HG03095 (cell line): ENCODE results near the gene IL22RA1.

Experiments used
- ATAC-seq: cut with Tn5 transposase; IDR thresholded peaks from one replicate; pipeline ENCODE4 v1.9.1; 2021; ENCODE audit warnings: moderate library complexity; ENCODE audit not compliant: unreplicated experiment

IL22RA1 gene

GRCh38 chr1:24118410-24119242 lies 24.3 kb downstream of the IL22RA1 start:
- no peak for ATAC-seq

GRCh38 chr1:24117722-24118409 lies 25.1 kb downstream of the IL22RA1 start:
- ATAC-seq, result no peak

GRCh38 chr1:24117132-24117531 lies 25.8 kb downstream of the IL22RA1 start:
- no peak for ATAC-seq

- no peak for ATAC-seq
Observed at GRCh38 chr1:24114753-24115152, 28.2 kb downstream of the IL22RA1 start.

DNA sequence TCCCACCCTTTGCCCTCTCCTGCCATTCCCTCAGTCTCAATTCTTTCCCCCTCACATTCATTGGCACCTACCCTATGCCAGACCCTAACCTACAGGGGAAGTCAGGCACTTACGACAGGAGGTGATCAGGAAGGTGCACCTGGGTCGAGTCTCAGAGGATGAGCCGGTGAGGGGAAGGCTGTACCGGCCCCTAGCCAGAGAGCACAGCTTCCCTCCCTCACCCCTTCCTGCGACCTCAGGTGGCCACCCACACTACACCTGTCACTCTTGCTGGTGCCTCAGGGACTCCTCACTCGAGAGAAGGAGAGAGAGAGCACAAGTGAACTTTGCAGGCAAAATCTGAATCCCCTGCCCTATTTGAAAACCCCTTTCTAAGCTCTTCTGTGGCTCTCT lies 29.3 kb downstream of the IL22RA1 start:
- no peak for ATAC-seq

DNA sequence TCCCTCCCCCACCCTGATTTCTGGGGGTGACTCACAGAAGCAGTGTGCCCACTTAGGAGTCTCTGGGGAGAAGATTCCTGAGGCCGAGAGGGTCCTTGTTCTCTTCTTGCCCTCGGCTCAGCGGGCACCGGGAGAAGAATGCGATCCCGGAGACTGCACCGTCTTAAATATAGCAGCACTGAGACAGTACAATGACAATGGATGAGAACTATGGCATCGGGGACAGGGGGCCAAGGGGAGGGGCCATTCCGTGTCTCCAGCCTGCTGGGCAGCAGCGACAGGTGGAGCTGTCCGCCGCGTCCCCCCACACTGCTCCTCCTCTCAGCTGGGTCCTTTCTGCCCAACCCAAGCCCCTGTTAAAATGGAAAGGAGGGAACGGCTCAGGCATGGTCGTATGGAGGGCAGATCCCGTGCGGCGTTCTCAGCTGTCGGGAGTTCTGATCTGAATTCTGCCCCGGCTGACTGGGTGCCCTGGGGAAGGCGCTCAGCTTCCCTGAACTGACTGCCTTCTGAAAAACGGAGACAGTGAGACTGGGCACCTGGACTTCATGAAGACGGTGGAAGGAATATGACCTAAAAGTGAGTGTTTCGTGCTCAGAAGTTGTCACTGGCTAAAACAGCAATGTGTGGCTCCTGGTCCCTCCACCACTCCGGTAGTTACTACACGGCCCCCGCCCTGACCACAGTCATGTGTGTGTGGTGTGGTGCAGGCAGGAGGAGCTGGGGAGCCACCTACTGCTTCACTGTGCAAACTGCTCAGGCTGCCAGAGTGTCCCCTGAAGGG lies 30.8 kb downstream of the IL22RA1 start, which contains the start of gene MYOM3:
Gene MYOM3 (minus strand): TSS at position 140 of the 784 bp plus-strand sequence. CDS start 3,499 bp downstream, outside the sequence.
- no peak for ATAC-seq

- no peak for ATAC-seq
Observed at GRCh38 chr1:24111262-24111995, 31.5 kb downstream of the IL22RA1 start.

- no peak for ATAC-seq
Observed at GRCh38 chr1:24110642-24111261, 32.2 kb downstream of the IL22RA1 start.

DNA sequence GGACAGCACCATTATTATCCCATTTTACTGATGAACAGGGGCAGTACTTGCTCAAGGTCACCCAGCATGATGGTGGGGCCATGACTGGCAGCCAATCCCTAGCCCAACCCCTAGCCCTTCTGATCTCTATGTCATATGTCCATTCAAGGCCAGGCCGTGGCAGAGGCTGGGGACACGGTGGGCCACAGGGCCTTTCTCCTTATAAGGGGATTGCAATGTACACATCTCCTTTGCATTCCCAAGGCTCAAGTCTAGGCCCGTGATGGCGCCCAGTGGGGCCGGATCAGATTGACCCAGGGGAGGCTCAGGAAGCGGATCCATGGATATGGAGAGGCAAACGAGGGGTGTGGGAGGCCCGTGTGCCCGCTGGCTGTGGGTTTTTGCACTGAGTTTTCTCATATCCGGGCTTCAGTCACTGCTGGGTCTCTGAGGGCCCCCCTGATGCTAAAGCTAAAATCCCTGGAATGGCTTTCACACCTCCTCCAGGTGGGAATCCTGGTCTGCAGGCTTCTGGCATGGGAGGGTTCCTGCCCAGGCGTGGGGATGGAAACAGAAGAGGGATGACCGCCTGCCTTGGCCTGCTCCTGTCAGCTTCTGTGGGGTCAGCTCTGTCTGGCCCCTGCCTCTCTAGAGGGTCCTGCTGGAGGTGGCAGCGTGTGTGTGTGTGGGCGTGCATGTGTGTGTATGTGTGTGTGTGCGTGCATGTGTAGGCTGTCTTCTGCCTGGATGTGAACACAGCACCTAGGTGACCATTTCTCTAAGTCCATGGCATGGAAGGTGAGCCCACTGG lies 33.1 kb downstream of the IL22RA1 start:
- no peak for ATAC-seq

DNA sequence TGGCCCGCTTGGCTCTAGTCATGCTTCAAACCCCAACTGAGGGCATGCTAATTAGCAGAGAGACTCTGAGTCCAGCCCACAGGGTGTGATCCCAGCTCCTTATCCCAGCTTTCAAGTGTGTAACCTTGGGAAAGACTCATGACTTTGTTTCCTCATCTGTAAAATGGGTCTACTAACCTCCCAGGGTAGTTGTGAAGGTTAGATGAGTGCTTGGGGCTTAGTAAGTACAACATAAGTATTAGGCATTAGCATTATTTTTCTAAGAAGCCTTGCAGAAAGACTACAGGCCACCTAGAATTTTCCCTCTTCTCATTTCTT lies 33.8 kb downstream of the IL22RA1 start:
- no peak for ATAC-seq

GRCh38 chr1:24108334-24109165 lies 34.4 kb downstream of the IL22RA1 start:
- no peak for ATAC-seq

DNA sequence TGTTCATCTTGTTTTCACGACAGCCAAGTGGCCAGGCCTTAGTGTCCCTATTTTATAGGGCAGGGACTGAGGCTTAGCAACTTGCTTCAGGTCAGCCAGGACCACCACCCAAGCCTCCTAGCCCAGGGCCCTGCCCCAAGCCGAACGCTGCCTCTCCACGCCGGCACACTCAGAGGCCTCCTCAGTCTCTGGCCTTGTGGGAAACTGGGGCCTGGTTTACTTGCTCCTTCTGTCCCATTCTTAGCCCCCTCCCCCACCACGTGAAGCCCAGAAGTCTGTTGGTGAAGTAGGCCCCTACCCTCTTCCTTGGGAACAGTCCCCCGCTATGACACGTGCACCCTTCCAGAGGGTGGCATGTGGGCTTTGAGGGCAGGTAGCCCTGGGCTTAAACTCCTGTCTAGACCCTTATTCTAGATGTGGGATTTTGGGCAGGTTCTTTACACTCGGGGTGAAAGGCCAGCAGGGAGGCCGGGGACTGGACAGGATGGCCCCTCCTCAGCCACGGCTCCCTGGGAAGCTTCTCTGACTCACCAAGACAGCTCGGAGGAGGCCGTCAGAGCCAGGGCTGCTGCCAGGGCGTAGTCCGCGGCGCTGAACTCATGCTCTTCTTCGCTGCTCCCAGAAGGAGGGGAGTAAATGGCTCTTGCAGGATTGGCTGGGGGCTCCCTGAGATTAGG lies 35.3 kb downstream of the IL22RA1 start:
- no peak for ATAC-seq

GRCh38 chr1:24105368-24106160 lies 37.4 kb downstream of the IL22RA1 start:
- no peak for ATAC-seq

DNA sequence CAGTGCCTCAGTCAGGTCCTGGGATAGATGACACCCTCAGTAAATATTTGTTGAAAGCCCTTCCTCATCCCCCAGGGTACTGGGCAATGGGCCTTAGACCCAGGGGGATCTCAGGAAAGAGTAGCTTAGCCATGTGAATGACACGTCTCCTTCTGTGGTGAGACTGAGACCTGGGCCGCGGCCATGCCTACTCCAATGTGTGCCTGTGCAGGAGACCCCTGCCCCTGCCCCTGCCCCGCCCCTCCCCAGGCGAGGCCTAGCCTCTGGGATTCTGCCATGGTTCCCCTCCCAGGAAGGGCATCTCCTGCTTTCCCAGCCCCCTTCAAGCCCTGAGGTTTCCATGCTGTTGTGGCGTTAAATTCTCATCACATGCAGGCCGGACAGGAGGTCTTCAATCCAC lies 38.1 kb downstream of the IL22RA1 start:
- ATAC-seq, result no peak

DNA sequence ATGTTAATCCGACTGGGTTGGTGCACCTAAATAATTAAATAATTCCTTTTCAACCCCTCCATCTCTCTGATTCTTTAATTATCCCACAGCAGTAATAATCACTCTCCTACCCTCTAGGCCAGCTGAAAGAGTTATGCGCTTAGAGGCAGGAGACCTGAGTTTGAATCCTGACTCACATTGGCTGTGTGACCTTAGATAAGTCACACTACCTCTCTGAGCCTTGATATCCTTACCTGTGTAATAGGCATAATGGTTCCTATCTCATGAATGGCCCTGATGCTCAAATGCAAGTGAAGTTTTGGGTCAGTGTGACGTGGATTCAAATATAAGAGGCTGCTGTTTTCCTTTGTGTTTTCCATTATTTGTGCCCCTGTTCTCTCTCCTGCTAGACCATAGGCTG lies 39.1 kb downstream of the IL22RA1 start:
- ATAC-seq, result no peak

GRCh38 chr1:24103408-24103807 lies 39.5 kb downstream of the IL22RA1 start:
- ATAC-seq, result no peak

DNA sequence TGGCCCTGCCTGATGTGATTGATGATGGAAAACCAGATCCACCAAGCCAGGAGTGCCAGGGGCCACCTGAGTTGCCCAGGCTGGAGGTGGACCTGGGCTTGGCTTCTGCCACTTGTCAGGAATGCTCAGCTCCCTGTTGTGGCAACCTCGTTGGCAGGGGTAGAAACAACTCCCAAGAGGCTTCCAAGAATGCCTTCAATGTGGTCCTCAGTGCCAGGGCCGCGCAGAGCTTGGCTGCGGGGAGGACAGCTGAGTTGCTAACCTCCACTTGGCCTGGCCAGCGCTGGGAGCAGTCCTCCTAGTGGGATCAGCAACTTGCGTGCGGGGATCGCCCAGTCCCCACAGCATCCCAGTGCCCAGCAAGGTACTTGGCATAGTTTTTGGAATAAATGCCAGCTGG lies 40.0 kb downstream of the IL22RA1 start:
- no peak for ATAC-seq
